ENCODE measurements around the gene TRPT1.

The TRPT1 gene

GRCh38 chr11:64229090-64229743 lies 3.2 kb upstream of the TRPT1 start:
- DNase-seq, result no peak

GRCh38 chr11:64227405-64227956 lies 1.5 kb upstream of the TRPT1 start:
- DNase-seq, result no peak

- peak; percentile 79 for DNase-seq
These were observed 593 bp upstream of the TRPT1 start for GRCh38 chr11:64226507-64227051.

GRCh38 chr11:64224891-64225607 lies 937 bp downstream of the TRPT1 start:
- DNase-seq, result no peak

GRCh38 chr11:64224151-64224890 lies 1.7 kb downstream of the TRPT1 start:
- DNase-seq, result peak; percentile 29

- peak; percentile 26 for DNase-seq
These were observed 2.9 kb downstream of the TRPT1 start for GRCh38 chr11:64223001-64223651.

DNA sequence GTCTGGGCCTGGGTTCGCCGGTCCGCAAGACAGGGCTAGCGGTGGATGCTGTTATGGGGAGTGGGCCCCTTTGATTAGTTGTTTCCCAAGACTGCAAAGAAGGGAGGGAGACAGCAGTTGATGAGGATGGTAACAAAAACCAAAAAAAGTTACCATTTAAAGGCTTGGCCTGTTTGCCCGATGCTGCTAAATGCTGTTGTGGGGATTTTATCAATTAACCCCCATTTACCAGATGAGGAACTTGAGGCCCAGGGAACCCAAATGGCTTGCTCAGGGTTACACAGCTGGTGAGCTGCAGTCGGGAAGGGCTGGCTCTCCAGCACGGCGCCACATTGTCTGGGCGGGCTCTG lies 3.4 kb downstream of the TRPT1 start:
- peak; percentile 25 for DNase-seq

- DNase-seq, result no peak
These were observed 5.2 kb downstream of the TRPT1 start for GRCh38 chr11:64220798-64221197.

DNA sequence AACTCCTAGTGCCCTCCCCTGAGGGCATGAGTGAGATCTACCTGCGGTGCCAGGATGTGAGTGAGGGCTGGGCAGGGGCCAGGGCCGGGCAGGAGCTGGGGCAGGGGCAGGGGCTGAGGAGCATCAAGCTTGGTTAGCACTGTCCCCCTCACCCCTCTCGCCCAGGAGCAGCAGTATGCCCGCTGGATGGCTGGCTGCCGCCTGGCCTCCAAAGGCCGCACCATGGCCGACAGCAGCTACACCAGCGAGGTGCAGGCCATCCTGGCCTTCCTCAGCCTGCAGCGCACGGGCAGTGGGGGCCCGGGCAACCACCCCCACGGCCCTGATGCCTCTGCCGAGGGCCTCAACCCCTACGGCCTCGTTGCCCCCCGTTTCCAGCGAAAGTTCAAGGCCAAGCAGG lies 5.7 kb downstream of the TRPT1 start:
- no peak for DNase-seq

- DNase-seq, result no peak
These were observed 6.2 kb downstream of the TRPT1 start for GRCh38 chr11:64219755-64220154.

GRCh38 chr11:64219354-64219684 lies 6.7 kb downstream of the TRPT1 start:
- no peak for DNase-seq

GRCh38 chr11:64218628-64219353 lies 7.2 kb downstream of the TRPT1 start:
- no peak for DNase-seq

GRCh38 chr11:64216879-64217278 lies 9.1 kb downstream of the TRPT1 start:
- no peak for DNase-seq

GRCh38 chr11:64211181-64211872 lies 14.7 kb downstream of the TRPT1 start:
- DNase-seq, result no peak

DNA sequence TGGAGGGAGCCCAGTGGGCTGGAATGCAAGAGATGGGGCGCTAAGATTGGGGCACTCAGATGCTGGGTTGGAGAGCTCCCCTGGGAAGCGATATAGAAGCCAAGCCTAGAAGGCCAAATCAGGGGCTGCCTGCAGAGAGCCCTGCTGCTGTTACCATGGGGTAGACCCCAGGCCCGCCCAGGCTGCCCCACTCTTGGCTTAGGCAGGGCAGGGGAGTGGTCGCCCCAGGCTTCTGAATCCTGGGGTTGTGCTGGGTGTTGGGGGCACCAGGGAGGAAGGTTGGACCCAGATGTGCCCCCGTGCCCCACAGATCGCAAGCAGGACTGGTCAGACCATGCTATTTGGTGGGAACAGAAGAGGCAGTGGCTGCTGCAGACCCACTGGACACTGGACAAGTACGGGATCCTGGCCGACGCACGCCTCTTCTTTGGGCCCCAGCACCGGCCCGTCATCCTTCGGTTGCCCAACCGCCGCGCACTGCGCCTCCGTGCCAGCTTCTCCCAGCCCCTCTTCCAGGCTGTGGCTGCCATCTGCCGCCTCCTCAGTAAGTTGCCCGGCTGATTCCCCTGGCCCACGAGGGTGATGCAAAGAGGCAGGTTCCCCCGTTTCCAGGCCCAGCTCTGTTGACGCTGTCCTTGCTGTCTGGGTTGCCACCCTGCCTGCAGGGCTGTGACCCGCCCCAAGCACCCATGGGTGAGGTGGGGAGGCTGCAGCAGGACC lies 15.5 kb downstream of the TRPT1 start:
- DNase-seq, result no peak

- no peak for DNase-seq
These were observed 16.5 kb downstream of the TRPT1 start for GRCh38 chr11:64209563-64209843.

DNA sequence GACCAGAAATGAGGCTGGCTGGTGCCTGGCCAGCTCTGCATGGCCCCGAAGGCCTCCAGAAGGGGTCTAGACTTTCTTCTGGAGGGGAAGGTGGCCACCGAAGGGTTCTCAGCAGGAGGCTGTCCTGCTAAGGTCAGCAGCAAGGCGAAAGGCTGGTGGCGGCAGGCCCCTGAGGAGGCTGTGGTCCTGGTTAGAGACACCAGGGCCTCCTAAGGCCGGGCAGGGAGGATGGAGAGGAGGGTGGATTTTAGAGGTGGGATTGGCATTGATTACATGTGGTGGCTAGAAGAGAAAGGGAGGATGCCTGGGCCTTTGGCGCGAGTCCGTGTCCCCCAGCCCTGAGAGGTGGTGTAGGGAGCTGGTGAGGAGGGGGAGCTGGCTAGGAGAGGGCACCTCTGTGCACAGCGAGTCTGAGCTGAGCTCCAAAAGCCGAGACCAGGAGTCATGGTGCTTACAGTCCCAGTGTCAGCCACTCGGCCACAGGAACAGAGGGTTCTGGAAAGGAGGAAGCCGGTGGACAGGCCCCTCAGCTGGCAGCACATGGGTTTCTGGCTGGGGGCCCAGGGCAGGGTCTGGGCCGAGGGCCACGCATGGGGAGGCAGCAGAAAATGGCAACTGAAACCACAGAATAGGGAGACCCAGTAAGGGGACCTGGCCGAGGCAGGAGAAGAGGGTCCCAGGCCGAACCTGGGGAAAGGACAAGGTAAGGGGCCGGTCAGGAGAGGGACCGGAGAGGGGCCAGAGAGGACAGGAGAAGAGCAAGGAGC lies 17.0 kb downstream of the TRPT1 start:
- DNase-seq, result no peak

- DNase-seq, result no peak
These were observed 17.7 kb downstream of the TRPT1 start for GRCh38 chr11:64208086-64208795.

DNA sequence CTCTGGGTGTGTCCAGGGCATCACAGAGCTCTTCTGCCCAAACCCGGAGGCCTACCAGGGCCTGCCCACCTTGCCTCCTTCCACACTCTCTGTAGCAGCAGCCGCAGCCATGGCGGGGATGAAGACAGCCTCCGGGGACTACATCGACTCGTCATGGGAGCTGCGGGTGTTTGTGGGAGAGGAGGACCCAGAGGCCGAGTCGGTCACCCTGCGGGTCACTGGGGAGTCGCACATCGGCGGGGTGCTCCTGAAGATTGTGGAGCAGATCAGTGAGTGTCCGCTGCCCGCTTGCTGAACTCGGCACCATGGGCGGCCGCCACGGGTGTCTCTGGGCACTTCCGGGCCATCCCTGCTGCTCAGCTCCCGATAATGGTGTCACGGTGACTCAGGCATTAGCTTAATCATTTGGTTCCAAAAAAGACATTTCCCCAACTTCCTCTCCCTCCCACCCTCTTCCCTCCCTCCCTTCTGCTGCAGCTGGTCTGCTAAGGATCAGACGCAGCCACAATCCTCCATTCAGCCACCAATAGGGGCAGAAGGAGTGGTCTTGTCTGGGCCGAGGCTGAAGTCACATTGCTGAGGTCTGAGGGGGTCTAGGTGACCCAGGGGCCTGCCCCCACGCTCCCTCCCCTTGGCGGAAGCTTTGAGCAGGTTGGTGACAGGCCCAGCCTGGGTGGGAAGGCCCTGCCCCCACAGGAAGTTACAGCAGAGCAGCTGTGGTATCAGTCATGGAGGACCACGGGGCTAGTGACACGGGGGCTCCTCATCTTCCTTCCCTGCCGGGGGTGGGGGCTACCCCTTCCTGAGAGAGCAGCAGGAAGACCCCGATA lies 18.5 kb downstream of the TRPT1 start:
- peak; percentile 89 for DNase-seq

Data from stimulated activated CD8-positive, alpha-beta memory T cell treated with anti-CD3 and anti-CD28 coated beads, Interleukin-4, amount 100 ng/mL, for 48 hours (primary cell).